DMS153 (cell line): ENCODE results near the gene PPFIA4.
A peak's percentile ranks its signal among the peaks of the same experiment; 100 is the strongest.

Source experiments
- DNase-seq: peaks from one replicate; lab custom pipeline; 2025; lab: John Stamatoyannopoulos, UW

PPFIA4 gene

GRCh38 chr1:203059485-203059884, 33.2 kb downstream of the PPFIA4 start:
- DNase-seq = no peak

DNA sequence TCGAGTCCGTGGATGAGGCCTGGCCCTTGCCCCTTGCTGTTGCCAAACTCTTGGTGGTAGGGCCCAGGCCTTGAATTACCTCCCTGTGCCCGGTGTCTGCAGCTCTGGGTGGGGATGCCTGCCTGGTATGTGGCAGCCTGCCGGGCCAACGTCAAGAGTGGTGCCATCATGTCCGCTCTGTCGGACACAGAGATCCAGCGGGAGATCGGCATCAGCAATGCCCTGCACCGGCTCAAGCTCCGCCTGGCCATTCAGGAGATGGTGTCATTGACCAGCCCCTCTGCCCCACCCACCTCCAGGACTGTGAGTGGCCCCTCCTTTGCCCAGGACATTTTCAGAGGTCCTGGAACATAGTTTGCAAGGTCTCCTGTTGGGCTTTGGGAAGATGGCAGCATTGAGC, 33.8 kb downstream of the PPFIA4 start:
- no peak for DNase-seq

- no peak for DNase-seq
These were observed 37.0 kb downstream of the PPFIA4 start for GRCh38 chr1:203063287-203063686.

- no peak for DNase-seq
These were observed 38.9 kb downstream of the PPFIA4 start for GRCh38 chr1:203065191-203065590.

- no peak for DNase-seq
These were observed 39.7 kb downstream of the PPFIA4 start for GRCh38 chr1:203065986-203066385.

DNA sequence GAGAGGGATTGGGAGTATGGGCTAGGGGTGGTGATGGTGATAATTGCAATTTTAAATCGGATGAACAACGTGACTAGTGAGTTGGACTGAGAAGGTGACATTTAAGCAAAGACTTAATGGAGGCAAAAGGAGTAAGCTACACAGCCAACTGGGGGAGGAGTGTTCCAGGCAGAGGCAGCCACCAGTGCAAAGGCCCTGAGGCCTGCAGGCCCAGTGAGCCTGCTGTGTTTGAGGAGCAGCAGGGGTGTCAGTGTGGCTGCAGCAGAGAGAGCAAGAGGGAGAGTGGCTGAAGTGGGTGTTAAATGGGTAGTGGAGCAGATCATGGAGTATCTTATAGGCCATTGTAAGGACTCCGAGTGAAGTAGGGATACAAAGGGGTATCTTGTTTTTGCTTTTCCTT, 40.7 kb downstream of the PPFIA4 start:
- DNase-seq = no peak

DNA sequence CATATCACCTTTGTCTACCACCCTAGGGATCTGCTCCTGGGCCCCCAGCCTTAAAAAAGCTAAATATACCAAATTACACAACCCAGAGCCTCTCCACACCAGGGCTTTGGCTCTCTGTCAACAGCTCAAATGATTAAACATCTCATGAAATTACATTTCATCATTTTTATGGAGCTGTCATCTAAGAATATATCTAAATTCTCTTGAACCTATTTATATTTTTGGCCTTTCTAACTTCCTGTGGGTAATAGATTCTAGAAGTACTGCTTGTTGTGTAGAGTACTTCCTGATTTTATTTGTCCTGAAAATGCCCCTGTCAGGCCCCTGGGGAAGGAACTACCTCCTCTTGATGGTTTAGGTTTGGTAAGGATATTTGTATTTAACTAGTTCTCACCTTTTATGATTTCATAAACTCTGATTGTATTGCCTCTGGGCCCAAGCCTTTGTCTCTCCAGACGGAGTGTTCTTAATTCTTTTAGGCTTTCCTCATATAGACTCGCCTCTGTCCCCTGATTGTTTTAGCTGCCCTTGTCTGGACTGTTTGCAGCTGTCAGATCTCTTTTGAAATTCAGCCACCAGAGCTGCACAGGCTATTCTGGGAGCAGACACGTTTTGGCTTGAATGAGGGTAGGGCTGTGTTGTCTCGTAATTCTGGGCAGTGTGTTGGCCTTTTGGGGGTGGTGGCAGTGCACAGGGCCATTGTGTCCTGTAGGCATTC, 42.9 kb downstream of the PPFIA4 start:
- DNase-seq = peak; percentile 58

- no peak for DNase-seq
These were observed 45.8 kb downstream of the PPFIA4 start for GRCh38 chr1:203072002-203072602.

DNA sequence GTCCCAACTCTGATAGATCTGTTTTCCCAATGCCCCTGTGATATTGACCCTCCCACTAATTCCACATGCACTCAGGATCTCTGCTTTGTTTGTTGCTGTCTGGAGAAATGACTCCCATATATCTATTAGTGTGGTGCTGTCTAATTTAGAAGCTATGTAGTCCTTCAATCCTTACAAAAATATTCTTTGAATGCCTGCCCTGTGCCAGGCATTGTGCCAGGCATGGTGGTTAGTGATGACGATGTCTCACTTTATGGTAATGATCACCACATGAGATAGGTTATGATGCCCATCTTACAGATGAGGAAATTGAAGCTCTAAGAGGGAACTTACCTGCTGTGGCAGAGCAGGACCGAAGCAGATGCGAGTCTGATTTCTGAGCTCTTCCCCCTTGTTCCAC, 46.6 kb downstream of the PPFIA4 start:
- DNase-seq = no peak

DNA sequence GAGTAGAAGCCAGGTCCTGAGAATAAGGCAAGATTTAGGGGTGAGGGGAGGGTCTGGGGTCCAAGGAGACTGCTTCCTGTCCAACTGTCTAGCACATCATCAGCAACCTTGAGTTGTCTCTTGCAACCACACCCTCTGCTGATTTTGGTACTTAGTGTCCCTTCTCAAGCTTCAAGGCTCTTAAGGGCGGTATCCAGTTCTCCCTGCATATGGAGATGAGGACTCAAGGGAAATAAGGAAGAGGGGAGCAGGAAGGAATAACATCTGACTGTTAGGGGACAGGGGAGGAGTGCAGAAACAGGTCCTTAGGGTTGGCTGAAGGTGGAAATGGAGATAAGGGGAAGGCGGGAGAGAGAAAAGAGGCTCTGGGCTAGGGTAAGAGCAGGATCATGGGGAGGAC, 47.2 kb downstream of the PPFIA4 start:
- no peak for DNase-seq

DNA sequence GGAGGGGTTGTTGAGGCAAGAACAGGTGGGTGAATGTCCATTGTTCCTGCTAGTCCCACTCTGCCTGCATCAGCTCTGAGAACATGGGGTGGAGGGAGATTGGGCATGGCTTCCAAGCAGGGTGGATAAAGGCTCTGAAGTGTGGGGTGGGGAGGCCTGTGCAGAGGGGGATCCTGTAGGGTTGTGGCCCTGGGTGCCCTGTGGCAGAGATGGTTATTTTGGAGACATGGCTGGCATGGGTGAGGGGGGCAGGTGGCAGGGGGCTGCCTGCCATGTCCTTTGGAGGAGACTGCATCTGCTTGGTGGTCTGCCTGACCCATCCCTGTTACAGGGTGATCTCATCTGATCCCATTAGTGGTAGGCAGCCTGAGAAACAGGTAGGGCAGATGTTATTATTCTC, 48.3 kb downstream of the PPFIA4 start:
- no peak for DNase-seq

DNA sequence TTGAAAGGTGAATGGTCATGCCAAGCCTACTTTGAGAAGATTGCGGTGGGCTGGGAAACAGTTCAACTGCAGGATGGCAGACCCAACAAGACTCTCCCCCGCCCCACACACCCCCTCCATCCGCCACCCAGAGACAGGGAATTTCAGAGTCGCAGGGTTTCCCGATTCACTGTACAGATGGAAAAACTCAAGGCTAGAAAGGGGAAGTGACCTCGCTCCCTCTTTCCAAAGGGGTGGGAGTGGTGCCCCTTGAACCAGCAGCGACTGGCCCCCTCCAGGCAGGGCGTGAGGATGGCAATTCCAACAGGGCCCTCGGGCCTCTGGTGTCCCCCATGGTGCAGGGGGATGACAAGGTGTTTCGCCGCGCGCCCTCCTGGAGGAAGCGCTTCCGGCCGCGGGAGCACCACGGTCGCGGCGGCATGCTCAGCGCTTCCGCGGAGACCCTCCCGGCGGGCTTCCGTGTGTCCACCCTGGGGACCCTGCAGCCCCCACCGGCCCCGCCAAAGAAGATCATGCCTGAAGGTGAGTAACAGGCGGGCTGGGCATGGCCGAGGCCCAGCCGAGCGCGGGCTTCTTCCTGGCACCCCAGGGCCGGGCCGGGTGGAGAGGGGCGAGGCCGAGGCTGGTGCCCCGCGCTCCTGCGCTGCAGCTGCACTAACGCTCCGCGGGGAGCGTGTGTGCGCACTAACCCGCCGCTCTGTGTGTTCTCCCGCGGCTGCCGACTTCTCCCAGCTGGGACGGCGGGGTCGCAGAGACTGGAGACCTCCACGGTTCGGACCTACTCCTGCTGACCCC, 49.1 kb downstream of the PPFIA4 start:
- DNase-seq = no peak

DNA sequence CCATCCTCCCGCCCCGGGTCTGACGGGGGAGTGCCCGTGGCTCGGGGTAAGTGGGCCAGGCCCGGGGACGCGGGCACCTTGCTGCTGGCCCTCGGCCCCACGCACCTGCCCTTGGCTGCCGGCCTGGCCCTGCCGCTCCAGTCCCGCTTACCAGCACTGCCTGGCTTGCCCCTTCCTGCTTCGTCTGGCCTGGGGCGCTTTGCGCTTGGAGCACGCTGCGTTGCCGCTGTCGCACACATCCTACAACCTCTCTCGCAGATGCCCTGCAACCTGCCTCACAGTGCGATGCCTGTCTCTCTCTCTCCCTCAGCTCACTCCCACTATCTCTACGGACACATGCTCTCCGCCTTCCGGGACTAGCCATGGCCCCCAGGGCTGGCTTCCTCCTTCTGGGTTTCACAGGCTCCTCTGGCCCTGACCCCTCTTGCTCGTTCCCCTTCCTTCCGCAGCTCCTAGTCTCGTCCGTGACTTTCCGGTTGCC, 49.8 kb downstream of the PPFIA4 start:
- no peak for DNase-seq

DNA sequence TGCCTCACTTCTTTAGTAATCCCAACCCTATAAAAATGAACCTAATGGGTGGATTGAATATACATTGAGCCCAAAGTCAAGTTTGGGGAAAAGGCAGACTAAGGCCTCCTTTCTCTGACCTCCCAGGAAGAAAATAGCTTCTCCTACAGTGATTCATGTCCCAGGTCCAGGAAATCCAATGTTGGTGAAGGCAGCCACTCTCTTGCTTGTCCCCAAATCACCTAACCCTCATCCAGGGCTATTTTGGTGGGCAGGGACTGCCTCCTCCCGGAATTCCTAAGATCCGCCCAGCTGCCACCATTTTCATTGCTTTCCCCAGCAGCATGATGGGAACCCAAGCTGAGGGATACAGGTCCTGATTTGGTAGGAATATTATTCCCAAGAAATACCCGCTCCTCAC, 51.1 kb downstream of the PPFIA4 start:
- DNase-seq = no peak

DNA sequence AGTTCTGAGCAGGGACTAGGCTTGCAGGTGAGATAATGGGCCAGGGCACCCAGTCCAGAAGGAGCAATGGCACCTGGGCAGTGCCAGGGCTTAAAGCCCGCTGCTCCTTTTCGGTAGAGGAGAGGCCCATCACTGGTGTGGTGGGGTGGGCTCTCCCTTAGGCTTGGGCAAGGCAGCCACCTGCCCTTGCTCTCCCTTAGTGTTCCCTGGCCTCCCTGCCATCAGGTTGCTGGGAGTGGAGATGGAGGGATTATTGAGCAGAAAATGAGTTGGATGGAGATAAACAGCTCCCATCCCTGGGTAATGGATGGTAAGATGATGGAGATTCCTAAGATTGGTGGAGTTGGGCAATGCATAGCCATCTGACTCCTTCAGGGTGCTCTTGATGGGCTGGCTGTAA, 51.7 kb downstream of the PPFIA4 start:
- DNase-seq = no peak

DNA sequence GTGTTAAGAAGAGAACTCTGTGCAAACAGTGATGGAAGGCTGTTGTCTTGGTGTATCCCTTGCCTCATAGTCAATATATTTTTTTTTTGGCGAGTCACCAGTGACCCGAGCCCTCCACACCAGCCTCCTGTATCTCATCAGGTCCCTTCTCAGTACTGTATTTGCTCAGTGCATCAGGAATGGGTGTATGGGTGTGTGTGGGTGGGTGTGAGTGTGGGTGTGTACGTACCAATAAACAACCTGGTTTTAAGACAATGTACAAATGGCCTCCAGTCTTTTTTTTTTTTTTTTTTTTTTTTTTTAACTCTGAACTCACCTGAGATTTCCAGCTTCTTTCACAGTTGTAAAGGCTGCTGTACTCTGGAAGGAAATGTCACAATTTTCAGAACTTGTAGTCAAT, 52.2 kb downstream of the PPFIA4 start:
- no peak for DNase-seq

- DNase-seq = no peak
These were observed 54.2 kb downstream of the PPFIA4 start for GRCh38 chr1:203080456-203080855.

DNA sequence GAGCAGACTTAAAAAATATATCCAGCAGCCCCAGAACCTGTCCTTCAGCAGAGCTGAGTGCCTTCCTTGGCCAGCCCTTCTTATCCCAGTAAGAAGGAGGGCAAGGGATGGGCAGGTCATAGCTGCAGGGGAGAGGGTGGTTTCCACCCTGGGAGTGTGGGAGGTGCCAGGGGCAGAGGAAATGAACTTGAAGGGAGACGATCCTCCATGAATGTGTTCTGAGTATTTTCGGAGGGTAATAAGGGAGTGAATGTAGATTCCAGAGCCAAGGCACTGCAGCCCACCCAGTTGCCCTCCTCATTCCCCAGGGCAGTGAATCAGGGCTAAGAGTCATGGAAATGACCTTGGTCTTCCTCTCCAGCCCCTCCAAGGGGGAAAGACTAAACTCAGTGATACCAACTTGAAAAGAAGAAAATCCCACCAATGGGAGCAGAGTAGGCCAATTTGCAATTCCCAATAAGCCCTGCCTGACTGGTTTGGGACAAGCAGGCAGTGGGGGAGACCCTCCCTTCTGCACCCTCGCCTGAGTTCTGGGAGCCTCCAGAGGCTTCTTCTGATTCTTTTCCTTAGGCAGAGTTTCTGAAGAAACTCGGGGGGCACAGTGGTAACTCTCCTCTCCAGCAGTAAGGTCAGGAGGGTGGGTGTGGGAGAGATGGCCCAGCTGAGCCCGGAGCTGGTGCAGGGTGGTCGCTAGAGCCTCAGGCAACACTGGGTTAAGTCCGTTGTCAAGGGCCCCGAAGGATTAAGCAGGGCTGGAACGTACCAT, 55.4 kb downstream of the PPFIA4 start:
- DNase-seq = no peak

DNA sequence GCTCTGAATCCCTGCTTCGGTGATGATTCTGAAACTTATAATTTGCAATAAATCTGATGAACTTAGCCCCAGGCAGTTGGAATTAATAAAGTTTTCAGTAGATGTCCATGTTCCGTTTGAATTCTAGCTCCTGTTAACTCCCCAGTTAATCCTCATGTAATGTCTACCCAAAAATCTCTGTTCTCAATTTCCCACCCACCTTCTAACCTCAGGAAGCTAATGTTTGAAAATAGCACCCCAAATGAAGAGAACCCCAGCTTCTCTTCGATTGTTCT, 55.9 kb downstream of the PPFIA4 start:
- no peak for DNase-seq

DNA sequence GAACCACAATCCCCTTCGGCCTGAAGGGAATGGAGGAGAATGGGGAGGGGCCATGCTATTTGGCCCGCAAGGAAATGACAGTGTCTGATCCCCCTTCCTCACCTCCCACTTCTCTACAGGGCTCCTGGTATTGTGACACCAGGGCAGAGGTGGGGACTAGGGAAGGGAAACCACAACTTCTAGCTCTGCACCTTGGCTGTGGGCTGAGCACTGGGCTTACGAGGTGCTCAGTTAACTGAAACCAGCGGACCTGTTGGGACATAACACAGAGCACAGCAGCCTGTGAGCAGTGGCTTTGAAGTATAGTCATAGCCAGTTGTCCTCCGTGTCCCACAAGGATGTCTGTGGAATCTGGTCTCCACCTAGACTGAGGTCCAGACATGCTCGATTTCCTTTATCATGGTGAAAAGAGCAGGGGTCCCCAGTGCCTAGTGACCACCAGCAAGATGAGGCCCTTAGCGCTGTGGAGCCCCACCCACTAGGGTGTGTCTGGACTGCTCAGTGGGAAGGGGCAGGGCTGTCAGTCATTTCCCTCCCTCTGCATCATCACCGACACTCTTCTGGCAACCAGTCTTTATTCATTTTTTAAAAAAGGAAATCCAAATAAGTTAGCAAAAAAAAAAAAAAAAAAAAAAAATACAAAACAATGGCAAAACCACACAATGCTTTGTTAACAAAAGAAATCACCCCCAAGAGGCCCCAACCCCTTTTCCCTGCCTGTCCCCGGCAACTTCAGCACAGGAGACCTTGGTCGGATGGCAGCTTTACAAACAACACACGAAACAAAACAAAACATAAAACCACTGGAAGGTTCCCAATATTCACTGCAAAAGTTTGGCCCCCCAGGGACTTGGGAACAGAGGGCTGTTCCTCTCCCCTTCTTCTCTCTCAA, 56.5 kb downstream of the PPFIA4 start:
- DNase-seq = no peak

DNA sequence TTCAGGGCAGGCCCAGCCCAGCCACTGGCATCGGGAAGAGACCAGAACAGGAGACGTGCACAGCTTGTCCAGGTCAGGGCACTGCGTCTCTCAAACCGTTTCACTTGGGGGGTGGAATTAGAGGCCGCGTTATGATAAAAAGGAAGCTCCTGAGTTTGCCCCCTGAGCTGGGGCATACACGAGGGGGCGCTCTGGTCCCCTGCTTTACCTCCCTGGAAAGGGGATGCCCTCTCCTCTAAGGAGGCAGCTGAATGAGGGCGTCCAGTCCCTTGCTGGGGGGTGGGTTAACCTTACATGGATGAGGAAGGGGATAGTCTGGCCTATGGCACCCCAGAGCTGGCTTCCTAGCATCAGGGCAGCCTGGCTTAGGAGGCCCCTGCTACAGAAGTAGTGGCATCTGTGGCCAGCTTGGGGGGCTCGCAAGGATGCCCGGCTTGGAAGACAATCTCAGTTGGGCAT, 57.2 kb downstream of the PPFIA4 start:
- DNase-seq = no peak
